ENCODE measurements around the gene AURKAIP1.

- no peak for TF ChIP-seq CTCF (IDR thresholded peaks at IDR 0.05)
- no peak for TF ChIP-seq POLR2A (IDR thresholded peaks at IDR 0.05)
These were observed 27.9 kb downstream of the AURKAIP1 start for GRCh38 chr1:1347026-1347595.

All from esophagus squamous epithelium (tissue), 4 donors.